Measurements from ENCODE around the gene TCTN2.

Gene TCTN2

DNA sequence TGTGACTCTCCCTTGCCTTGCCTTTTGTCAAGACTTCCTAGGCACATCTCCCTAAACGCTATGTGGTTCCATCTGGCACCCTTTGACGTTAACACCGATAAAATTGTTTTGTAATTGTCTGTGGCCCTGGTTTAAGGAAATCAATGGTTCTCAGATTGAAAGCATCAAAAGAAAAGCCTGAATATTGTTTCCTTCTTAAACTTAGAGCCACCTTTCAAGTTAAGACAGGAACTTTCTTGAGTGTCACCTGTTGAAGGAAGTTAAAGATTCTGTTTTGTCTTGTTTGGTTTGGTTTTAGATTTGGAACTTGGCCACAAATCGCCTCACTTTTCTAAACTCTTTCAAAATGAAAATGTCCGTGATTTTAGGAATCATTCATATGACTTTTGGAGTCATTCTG lies 76.4 kb downstream of the TCTN2 start:
- DNase-seq = no peak

- no peak for DNase-seq
Measured at GRCh38 chr12:123748161-123748560, 77.2 kb downstream of the TCTN2 start.

DNA sequence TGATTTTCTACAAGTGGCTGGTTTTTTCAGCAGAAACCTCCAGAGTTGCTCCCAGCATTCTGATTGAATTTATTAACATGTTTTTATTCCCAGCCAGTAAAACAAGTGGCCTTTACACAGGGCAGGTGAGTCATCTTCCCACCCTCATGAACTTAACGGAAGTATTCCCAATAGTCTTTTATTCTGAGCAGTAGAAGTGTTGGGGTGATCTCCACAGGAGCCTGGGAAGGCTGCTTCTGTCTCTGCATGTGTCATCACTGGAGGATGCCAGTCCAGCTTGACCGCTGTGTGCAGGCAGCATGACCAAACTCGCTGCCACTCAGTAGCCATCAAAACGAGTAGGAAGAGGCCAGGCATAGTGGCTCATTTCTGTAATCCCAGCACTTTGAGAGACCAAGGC lies 77.7 kb downstream of the TCTN2 start:
- no peak for DNase-seq

DNA sequence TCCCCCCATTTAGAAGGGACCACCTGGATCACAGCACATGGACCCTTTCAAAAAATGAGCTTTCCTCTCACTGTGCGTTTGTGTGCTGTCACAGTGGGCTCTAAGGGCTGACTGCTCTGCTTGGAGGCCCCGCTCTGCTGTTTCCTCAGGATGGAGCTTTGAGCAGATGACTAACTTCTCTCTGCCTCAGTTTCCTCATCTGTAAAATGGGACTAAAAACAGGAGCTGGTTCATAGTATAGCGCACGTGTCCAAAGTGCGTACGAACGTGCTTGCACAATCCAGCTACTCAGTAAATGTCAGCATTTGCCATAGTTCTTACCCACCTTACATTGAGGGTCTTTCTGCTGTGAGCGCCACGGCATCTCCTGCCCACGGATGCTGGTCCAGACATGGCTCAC lies 78.4 kb downstream of the TCTN2 start:
- DNase-seq = no peak

DNA sequence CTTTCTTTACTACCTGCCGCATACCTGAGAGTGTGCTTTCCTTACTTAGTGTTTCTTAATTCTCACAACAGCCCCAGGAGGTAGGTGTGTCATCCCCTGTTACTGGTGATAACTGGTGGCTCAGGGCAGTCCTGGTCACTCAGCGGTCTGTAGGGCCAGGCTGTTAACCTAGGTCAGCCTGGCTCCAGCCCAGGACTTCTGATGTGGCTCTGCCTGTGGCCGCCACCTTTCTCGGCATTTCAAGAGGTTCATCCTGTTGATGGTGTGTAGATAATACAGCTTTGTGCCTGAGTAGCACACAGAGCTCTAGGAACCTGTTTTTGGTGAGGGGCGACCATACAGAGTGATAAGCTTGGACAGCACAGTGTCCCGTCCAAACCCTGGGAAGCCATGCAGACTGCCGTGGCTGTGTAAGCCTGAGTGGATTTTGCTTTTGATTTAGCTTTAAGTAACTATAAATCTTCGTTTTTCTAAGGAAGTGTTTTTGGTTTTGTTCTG lies 79.3 kb downstream of the TCTN2 start:
- DNase-seq = no peak

GRCh38 chr12:123752046-123752445 lies 81.1 kb downstream of the TCTN2 start:
- DNase-seq = no peak

GRCh38 chr12:123754041-123754772 lies 83.3 kb downstream of the TCTN2 start:
- DNase-seq = no peak

GRCh38 chr12:123757561-123757960 lies 86.6 kb downstream of the TCTN2 start:
- no peak for DNase-seq

All from NCI-H2029 (cell line).